ENCODE results near the gene NTN3.

Gene NTN3

GRCh38 chr16:2515180-2515851 is 44.2 kb downstream of the NTN3 start:
- no peak for DNase-seq

DNA sequence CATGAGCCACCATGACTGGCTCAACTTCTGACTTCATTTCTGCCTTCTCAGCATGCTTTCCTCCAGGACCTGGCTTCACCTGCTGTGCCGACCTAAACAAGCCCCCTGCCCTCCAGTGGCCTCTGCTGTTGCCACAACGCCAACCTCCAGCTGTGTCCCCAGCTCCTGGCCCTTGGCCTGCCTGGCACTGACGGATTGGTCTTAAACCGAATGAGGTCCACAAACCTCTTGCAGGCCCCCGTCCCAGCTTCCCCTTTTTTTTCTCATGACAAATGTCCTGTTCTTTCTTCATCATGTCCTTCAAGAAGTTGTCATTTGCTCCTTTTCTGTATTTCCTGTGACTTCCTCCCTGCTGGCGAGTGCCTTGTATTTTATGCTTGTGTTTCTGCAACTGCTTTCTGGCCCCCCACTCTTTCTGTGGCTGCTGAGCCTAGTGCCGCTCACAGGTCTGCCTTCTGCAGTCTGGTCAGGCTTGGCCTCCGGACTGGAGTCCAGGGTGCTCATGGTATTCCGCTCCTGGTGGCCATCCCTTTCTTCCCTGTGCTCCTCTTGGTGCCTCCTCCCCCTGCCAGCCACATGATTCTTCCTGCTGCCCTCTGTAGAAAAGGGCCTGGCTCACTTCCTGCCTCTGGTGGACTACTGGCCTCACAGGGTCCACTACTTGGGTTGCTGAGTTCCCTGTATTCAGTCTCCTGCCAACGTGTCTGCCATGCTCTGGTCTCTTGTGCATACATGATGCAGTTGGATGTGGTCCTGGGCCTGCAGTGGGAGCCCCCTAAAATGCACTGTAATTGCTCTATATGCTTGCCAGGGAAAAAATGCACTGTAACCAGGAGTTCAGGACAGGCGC is 45.5 kb downstream of the NTN3 start:
- no peak for DNase-seq

DNA sequence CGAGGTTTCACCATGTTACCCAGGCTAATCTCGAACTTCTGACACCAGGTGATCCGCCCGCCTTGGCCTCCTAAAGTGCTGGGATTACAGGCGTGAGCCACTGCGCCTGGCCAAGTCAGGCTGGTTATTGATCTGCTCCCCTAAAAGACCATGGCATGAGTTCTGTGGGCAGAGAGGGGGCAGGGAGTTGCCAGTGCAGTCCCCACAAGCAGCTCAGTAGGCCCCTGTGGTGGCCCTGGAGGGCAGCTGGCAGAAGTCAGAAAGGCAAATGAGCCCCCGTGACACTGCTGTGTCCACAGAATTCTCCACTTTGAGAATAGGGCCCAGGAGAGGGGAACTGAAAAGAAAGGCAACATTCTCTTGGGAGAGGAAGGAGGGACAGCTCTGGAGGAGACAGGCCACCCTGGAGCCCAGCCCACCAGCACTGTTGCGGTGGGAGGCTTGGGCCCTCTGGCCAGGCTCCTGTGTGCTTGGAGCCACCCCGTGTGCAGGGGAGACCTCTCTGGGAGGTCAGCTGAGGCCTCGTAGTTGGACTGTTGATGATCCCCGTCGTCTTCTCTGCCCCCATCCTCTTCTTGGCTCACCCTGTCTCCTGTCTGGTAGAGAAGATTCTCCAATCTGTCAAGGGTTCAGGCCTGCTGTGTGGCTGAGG is 47.0 kb downstream of the NTN3 start:
- no peak for DNase-seq

- DNase-seq: no peak
These were observed 48.0 kb downstream of the NTN3 start for GRCh38 chr16:2518823-2519710.

DNA sequence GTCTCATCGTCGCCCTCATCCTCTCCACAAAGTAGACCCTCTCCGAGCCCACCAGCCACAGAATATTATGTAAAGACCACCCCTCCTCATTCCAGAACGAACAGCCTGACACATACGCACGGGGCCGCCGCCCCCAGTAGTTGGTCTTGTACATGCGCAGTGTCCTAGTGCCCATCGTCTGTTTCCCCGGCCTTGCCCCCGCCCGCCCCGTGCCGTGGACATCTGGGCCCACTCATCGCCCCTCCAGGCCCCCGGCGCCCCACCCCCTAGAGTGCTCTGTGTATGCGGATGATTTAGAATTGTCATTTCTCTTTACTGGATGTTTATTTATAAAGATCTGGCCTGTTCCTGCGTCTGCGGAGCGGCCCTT is 48.6 kb downstream of the NTN3 start:
- no peak for DNase-seq

- peak; percentile 47 for DNase-seq
These were observed 49.1 kb downstream of the NTN3 start, which contains the start of gene AMDHD2 for GRCh38 chr16:2520097-2520783. AMDHD2 (plus strand) TSS chr16:2520371; CDS start chr16:2520459, 88 bp downstream.

DNA sequence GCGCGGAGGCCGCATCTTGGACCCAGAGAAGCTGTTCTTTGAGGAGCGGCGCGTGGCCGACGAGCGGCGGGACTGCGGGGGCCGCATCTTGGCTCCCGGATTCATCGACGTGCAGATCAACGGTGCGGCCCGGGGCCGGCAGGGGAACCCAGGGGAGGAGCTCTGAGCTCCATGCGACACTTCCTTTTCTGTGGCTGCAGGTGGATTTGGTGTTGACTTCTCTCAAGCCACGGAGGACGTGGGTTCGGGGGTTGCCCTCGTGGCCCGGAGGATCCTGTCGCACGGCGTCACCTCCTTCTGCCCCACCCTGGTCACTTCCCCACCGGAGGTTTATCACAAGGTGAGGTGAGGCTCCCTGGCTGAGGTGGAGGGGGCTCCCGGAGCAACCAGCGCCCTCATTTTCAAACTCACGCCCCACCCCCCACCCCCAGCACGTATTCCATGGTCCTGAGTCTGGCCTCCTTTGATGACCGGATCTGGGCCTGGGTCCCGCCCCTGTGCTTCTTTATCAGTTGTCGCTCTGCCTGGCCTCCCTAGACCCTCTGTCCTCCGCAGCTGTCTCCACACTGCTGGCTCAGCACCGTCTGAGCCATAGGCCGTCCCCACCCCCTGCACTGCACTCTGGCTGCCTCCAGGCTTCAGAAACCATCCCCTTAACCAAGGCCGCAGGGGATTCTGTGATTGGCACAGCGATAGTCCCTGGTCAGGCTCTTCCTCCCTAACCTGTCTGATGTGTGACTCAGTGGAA is 49.9 kb downstream of the NTN3 start:
- DNase-seq: no peak
